Measurements from ENCODE around the gene TXNDC16. TPM values are rescaled to one million over a fixed set of nuclear protein-coding genes. Genes with fewer than 3 reads are reported as not detected.

Gene TXNDC16
- total RNA-seq, 6 donors from 2014 or later: 4.2 to 13.3 (median 8.0) TPM

DNA sequence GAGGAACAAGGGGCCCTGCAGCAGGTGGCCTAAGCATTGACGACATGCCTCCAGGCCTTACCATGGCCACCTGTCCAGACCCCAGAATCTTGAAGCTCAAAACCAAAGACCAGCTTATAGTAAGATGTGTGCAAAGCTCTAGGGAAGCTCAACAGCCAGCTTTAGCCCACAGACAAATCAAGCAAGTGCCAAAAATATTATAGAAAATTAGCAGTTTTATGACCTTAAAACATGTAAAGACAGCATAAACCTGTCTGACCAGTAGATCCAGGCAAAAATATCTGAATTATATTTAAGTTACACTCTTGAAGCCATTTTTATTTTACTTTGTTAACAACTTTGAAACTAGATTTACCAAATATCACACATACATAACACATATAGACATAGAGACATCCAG, 90.6 kb downstream of the TXNDC16 start:
- 90% methylated on average over 1 of the region's 1 CpG; no CpG with 5 or more reads in 1 of the 2 donors for WGBS, 2 donors
- no peak overlapping the region for H3K27ac ChIP-seq
- no peak for DNase-seq

GRCh38 chr14:52458721-52459085, 93.6 kb downstream of the TXNDC16 start:
- no peak for ATAC-seq (ENCODE audit: low FRiP score in 2 of 2)
- Histone ChIP-seq H3K27ac (peak overlapping the region in 3 of 4 donors; percentile 65 to 77 (median 71)), H3K36me3 (peaks cover 0 to 19% (median 2%) of the 10 kb centered on the region in 4 donors), H3K9me3 (peaks cover 0 to 10% (median 2%) of the 10 kb centered on the region in 4 donors), H3K4me1 (peaks cover 0 to 7% (median 5%) of the 10 kb centered on the region in 4 donors), H3K27me3 (no peaks in the 10 kb centered on the region), H3K4me3 (no peak overlapping the region)
- DNase-seq: no peak
- WGBS, 2 donors: 59 to 80% methylated on average over 1 of the region's 1 CpG
- TF ChIP-seq POLR2A (IDR thresholded peaks at IDR 0.05) (no peak), POLR2AphosphoS5 (IDR thresholded peaks at IDR 0.05) (no peak), CTCF (IDR thresholded peaks at IDR 0.05) (no peak), EP300 (IDR thresholded peaks at IDR 0.05) (no peak)

More for the DNA sequence above, 90.6 kb downstream of the TXNDC16 start:
- Histone ChIP-seq H3K36me3 (peaks cover 0 to 9% (median 0%) of the 10 kb centered on the region in 4 donors), H3K4me3 (no peak overlapping the region), H3K27me3 (no peaks in the 10 kb centered on the region), H3K9me3 (peaks cover 0 to 10% (median 2%) of the 10 kb centered on the region in 4 donors), H3K4me1 (peaks cover 0 to 7% (median 5%) of the 10 kb centered on the region in 4 donors)
- TF ChIP-seq CTCF (IDR thresholded peaks at IDR 0.05): no peak
- no peak for TF ChIP-seq POLR2A (IDR thresholded peaks at IDR 0.05)
- no peak for TF ChIP-seq EP300 (IDR thresholded peaks at IDR 0.05)
- TF ChIP-seq POLR2AphosphoS5 (IDR thresholded peaks at IDR 0.05): no peak
- no peak for ATAC-seq (ENCODE audit: low FRiP score in 2 of 2)

GRCh38 chr14:52457411-52457810, 94.9 kb downstream of the TXNDC16 start:
- TF ChIP-seq CTCF (IDR thresholded peaks at IDR 0.05): no peak
- no peak for TF ChIP-seq POLR2A (IDR thresholded peaks at IDR 0.05)
- no peak for TF ChIP-seq POLR2AphosphoS5 (IDR thresholded peaks at IDR 0.05)
- TF ChIP-seq EP300 (IDR thresholded peaks at IDR 0.05): no peak
- peak overlapping the region in 1 of 4 donors; percentile 71 for H3K27ac ChIP-seq
- no peaks in the 10 kb centered on the region for H3K27me3 ChIP-seq
- H3K9me3 ChIP-seq: peaks cover 0 to 10% (median 2%) of the 10 kb centered on the region in 4 donors
- H3K4me1 ChIP-seq: peaks cover 0 to 7% (median 5%) of the 10 kb centered on the region in 4 donors
- no peak for ATAC-seq (ENCODE audit: low FRiP score in 2 of 2)
- no peak for DNase-seq
- H3K36me3 ChIP-seq: peaks cover 0 to 18% (median 2%) of the 10 kb centered on the region in 4 donors
- H3K4me3 ChIP-seq: no peak overlapping the region

- Histone ChIP-seq H3K4me3 (no peak overlapping the region), H3K27me3 (no peaks in the 10 kb centered on the region), H3K27ac (no peak overlapping the region), H3K9me3 (no peaks in the 10 kb centered on the region), H3K36me3 (peaks cover 0 to 14% (median 2%) of the 10 kb centered on the region in 4 donors), H3K4me1 (peaks cover 0 to 7% (median 5%) of the 10 kb centered on the region in 4 donors)
- TF ChIP-seq CTCF (IDR thresholded peaks at IDR 0.05) (no peak), POLR2AphosphoS5 (IDR thresholded peaks at IDR 0.05) (no peak), EP300 (IDR thresholded peaks at IDR 0.05) (no peak), POLR2A (IDR thresholded peaks at IDR 0.05) (no peak)
- WGBS, 2 donors: 76 to 80% methylated on average over 3 of the region's 3 CpGs
- ATAC-seq (ENCODE audit: low FRiP score in 2 of 2) (no peak), DNase-seq (no peak)
Observed at GRCh38 chr14:52455291-52456088, 96.8 kb downstream of the TXNDC16 start.

Data from upper lobe of left lung (tissue), 6 donors.